Nephron (organoid): ENCODE measurements around the gene EID3.

ENCODE experiments used
- H3K27ac Mint-ChIP-seq, 3 experiments: 2 replicates each; pipeline ENCODE4 v1.8.0; 2020; ENCODE audit warnings: mixed read lengths in 3 of 3, mild to moderate bottlenecking in 2 of 3, moderate library complexity in 1 of 3
- H3K27me3 Mint-ChIP-seq: 2 replicates; pipeline ENCODE4 v1.8.0; 2021; ENCODE audit warnings: low read depth, mild to moderate bottlenecking, moderate library complexity, mixed read lengths
- H3K36me3 Mint-ChIP-seq: 2 replicates; pipeline ENCODE4 v1.8.0; 2020; ENCODE audit warnings: low read depth, mixed read lengths
- H3K4me1 Mint-ChIP-seq: 2 replicates; pipeline ENCODE4 v1.8.0; 2020; ENCODE audit warnings: mixed read lengths
- H3K4me3 Mint-ChIP-seq, 3 experiments: 2 replicates each; pipeline ENCODE4 v1.8.0; 2020; ENCODE audit warnings: mild to moderate bottlenecking in 3 of 3, mixed read lengths in 3 of 3, moderate library complexity in 2 of 3
- H3K9me3 Mint-ChIP-seq: 2 replicates; pipeline ENCODE4 v1.8.0; 2020; ENCODE audit warnings: mixed read lengths
- TF ChIP-seq, protein P1 (sequence below), 3 experiments: fragments of 200-600 bp; sonication (generic); IDR thresholded peaks; one replicate each; pipeline ENCODE4 v1.5.0; 2021; ENCODE audit warnings: antibody characterized with exemption in 3 of 3; ENCODE audit not compliant: unreplicated experiment in 3 of 3

Gene EID3

DNA sequence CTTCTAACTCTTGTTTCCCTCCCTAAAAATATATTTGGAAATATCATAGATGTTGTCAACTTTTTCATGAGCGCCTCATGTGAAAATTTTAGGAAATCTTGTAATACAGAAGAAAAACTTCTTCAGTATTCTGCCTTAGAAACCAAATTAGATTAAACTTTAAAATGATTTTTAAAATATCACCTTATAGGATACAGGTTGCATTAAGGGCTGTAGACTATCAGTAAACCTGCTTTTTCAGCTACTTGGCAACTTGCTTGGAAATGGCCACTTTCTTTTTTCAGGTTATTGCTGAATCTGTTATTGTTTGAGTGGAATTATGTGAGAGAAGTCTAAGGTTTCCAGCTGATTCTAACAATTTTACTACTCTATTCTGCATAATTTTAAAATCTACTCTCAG is 9.1 kb downstream of the EID3 start:
- no peaks in the 10 kb centered on the region for H3K27me3 Mint-ChIP-seq
- peaks cover under 1% of the 10 kb centered on the region for H3K4me1 Mint-ChIP-seq
- no peak overlapping the region for H3K27ac Mint-ChIP-seq
- H3K36me3 Mint-ChIP-seq: peaks cover 53% of the 10 kb centered on the region
- H3K9me3 Mint-ChIP-seq: no peaks in the 10 kb centered on the region
- no peak overlapping the region for H3K4me3 Mint-ChIP-seq
- TF ChIP-seq, protein P1, sequence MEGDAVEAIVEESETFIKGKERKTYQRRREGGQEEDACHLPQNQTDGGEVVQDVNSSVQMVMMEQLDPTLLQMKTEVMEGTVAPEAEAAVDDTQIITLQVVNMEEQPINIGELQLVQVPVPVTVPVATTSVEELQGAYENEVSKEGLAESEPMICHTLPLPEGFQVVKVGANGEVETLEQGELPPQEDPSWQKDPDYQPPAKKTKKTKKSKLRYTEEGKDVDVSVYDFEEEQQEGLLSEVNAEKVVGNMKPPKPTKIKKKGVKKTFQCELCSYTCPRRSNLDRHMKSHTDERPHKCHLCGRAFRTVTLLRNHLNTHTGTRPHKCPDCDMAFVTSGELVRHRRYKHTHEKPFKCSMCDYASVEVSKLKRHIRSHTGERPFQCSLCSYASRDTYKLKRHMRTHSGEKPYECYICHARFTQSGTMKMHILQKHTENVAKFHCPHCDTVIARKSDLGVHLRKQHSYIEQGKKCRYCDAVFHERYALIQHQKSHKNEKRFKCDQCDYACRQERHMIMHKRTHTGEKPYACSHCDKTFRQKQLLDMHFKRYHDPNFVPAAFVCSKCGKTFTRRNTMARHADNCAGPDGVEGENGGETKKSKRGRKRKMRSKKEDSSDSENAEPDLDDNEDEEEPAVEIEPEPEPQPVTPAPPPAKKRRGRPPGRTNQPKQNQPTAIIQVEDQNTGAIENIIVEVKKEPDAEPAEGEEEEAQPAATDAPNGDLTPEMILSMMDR (IDR thresholded peaks at IDR 0.05; ENCODE audit: unreplicated experiment in 3 of 3): no peak

DNA sequence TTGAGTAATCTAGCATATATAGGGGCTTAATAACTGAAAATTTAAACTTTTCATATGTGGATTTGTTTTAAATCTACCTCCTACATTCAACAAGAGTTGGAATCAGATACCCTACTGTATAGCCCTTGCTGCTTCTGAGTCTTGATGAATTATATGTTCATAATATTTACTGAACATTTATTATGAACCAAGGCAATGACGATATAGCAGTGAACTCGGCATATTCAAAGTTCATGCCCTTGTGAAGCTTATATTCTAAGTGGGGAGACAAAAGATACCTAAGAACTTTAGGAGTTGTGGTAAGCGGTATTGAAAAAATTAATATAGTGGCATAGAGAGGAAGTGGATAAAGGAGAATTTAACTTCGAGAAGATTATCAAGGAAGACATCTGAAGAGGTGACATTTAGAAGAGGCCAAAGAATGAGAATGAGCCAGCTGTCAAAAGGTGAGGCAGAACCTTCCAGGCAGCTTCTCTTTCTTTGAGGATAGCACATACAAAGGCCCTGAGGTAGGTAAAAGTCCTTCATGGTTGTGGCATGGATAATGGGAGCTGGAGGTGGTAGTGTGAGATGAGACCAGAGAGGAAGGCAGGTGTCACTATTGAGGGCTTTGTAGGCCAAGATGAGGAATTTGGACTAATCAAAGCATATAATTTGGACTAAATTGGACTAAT is 10.2 kb downstream of the EID3 start:
- Mint-ChIP-seq H3K36me3 (peaks cover 58% of the 10 kb centered on the region), H3K9me3 (no peaks in the 10 kb centered on the region), H3K4me3 (no peak overlapping the region), H3K27me3 (no peaks in the 10 kb centered on the region), H3K27ac (no peak overlapping the region), H3K4me1 (no peaks in the 10 kb centered on the region)
- TF ChIP-seq, protein P1 (IDR thresholded peaks at IDR 0.05; ENCODE audit: unreplicated experiment in 3 of 3): no peak

DNA sequence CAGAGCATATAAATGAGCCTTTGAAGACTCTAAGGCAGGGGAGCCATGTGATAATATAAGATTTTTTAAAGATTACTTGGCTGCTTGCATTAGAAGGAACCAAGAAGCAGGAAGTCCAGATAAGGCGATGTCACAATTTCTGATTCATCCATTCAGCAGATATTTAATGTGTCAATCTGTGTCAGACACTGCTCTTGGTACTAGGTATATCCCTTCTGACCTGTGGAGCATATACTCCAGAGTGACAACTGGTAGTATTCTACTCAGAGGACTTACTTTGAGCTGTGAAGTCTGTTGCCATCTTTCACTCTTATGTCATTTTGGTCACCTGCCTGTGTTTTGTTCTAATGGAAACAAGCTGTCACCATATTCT is 10.7 kb downstream of the EID3 start:
- Mint-ChIP-seq H3K4me1 (no peaks in the 10 kb centered on the region), H3K9me3 (no peaks in the 10 kb centered on the region), H3K27ac (no peak overlapping the region), H3K36me3 (peaks cover 62% of the 10 kb centered on the region), H3K27me3 (no peaks in the 10 kb centered on the region), H3K4me3 (no peak overlapping the region)
- TF ChIP-seq, protein P1 (IDR thresholded peaks at IDR 0.05; ENCODE audit: unreplicated experiment in 3 of 3): no peak

DNA sequence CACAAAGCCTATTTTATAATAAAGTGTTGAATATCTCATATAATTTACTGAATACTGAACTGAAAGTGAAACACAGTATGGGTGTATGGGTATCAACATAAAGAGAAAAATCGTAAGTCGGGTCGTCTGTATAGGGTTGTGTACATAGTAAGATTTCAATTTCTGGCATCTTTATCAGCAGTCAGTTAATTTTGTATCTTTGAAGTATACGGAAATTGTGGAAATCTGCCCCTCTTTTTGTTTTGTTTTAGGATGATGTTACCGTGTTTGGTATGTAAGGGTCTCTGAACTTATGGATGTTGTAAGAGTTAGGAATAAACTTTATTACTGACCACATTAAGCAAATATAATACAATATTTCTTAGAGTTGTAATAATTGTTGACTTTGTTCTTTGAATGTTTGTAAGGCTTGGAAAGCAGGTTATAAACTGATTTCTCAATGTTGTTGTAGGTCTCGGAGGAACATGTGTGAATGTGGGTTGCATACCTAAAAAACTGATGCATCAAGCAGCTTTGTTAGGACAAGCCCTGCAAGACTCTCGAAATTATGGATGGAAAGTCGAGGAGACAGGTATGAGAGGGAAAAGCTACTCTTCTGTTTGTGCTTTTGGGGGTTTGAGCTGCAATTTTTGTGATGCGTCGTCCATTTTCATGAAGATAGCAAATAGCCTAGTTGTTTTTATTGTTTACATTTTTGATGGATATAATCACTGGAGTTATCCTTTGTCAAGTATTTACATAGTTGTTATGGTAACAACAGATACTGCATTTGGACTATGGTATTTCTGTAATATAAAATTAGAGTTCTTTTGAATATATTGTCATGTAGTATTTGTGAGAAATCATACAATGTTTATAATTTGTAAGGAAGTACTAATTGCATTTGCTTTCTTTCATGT is 12.0 kb downstream of the EID3 start:
- Mint-ChIP-seq H3K27ac (no peak overlapping the region), H3K9me3 (no peaks in the 10 kb centered on the region), H3K36me3 (peaks cover 67% of the 10 kb centered on the region), H3K27me3 (no peaks in the 10 kb centered on the region), H3K4me1 (no peaks in the 10 kb centered on the region), H3K4me3 (no peak overlapping the region)
- TF ChIP-seq, protein P1 (IDR thresholded peaks at IDR 0.05; ENCODE audit: unreplicated experiment in 3 of 3): no peak

DNA sequence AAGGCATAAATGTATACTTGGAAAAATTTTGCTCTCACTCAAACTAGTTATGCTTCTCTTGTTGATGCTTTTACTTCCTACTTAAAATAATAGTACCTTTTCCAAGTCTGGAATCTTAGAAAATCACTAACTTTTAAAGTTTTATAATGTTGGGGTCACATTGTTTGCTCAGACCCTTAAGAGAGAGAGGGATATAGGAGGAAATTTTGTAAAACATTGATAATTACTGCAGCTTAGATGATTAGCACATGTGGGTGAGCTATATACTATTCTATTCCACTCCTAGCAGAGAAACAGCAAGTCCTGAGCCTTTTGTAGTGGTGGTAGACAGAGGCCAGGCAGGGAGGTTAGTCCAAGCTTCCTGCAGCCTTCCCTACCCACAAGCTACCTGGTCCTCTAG is 13.4 kb downstream of the EID3 start:
- H3K4me3 Mint-ChIP-seq: no peak overlapping the region
- no peaks in the 10 kb centered on the region for H3K9me3 Mint-ChIP-seq
- TF ChIP-seq, protein P1 (IDR thresholded peaks at IDR 0.05; ENCODE audit: unreplicated experiment in 3 of 3): no peak
- H3K27ac Mint-ChIP-seq: no peak overlapping the region
- no peaks in the 10 kb centered on the region for H3K4me1 Mint-ChIP-seq
- peaks cover 73% of the 10 kb centered on the region for H3K36me3 Mint-ChIP-seq
- no peaks in the 10 kb centered on the region for H3K27me3 Mint-ChIP-seq
